ENCODE measurements around the gene CNTLN. TPM values are rescaled to one million over a fixed set of nuclear protein-coding genes. Genes with fewer than 3 reads are reported as not detected.

Gene CNTLN
- total RNA-seq, 1 experiment from 2014 or later: 5.1 TPM

DNA sequence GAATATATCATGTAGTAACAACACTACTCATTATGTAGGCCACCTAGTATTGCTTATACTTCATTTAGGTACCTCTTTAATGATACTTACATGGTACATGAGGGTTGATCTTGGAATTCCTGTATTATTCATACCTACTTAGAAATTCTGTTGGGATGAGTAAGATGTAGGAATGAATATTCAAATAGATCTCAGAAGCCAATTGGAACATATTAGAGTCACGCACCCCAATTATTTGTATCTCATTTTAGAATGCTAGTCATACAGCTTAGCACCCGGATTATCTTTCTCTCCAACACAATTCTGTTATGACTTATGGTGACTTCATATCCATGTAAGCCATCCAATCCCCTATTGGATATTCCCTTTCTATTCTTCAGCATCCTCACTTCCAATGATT is 337.3 kb downstream of the CNTLN start:
- H3K4me2 ChIP-seq (ENCODE audit: low read length): no peak overlapping the region
- no peak for TF ChIP-seq JUND (IDR thresholded peaks at IDR 0.05)
- TF ChIP-seq ZFX (IDR thresholded peaks at IDR 0.05): no peak
- TF ChIP-seq, protein P1, sequence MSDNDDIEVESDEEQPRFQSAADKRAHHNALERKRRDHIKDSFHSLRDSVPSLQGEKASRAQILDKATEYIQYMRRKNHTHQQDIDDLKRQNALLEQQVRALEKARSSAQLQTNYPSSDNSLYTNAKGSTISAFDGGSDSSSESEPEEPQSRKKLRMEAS (IDR thresholded peaks at IDR 0.05): no peak
- intact Hi-C loops (cut with micrococcal nuclease): no loop called here
- H3K36me3 ChIP-seq (ENCODE audit: control insufficient read depth in 1 of 2, insufficient read depth in 2 of 2, low read length in 2 of 2): no peaks in the 10 kb centered on the region
- H2AFZ ChIP-seq (ENCODE audit: low read depth, low read length, poor library complexity, severe bottlenecking): no peak overlapping the region
- ChIA-PET POLR2A (no interaction called here), CTCF (no interaction called here), RAD21 (ENCODE audit: low non-redundant PET in 1 of 2, low total read pairs in 2 of 2, uncharacterized antibody in 2 of 2, unreplicated experiment in 2 of 2) (no interaction called here)
- no TSS peak for BruUV-seq (replicated peaks)
- no peak for ATAC-seq
- no peak overlapping the region for H3K27ac ChIP-seq (ENCODE audit: low read depth, low read length)
- no peaks in the 10 kb centered on the region for H3K9me3 ChIP-seq (ENCODE audit: control insufficient read depth in 1 of 2, insufficient read depth in 1 of 2, low read depth in 1 of 2, low read length in 2 of 2)
- H3K4me3 ChIP-seq (replicated peaks in 1 of 2; ENCODE audit: low read depth in 1 of 2, low read length in 2 of 2): no peak overlapping the region
- no peak overlapping the region for H3K9ac ChIP-seq (ENCODE audit: low read length)
- no peaks in the 10 kb centered on the region for H4K20me1 ChIP-seq (ENCODE audit: insufficient read depth)
- H3K9me2 ChIP-seq (ENCODE audit: insufficient read depth): no peaks in the 10 kb centered on the region
- no peaks in the 10 kb centered on the region for H3K27me3 ChIP-seq (ENCODE audit: insufficient read depth, low read length)
- DNase-seq (ENCODE audit: low read depth, low spot score): no peak
- no peaks in the 10 kb centered on the region for H3K79me2 ChIP-seq (ENCODE audit: insufficient read depth, low read length)
- no peaks in the 10 kb centered on the region for H3K4me1 ChIP-seq (ENCODE audit: control insufficient read depth in 1 of 2, insufficient read depth in 2 of 2, low read length in 2 of 2)

DNA sequence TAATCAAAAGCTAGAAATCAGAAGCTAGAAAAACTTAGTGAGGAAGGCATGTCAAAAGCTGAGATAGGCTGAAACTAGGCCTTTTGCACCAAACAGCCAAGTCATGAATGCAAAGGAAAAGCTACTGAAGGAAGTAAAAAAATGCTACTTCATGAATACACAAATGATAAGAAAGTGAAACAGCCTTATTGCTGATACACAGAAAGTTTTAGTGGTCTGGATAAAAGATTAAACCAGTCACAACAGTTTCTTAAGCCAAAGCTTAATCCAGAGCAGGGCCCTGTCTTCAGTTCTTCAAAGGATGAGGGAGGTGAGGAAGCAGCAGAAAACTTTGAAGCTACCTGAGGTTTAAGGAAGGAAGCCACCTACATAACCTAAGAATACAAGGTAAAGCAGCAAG is 341.6 kb downstream of the CNTLN start:
- H3K9me3 ChIP-seq (ENCODE audit: control insufficient read depth in 1 of 2, insufficient read depth in 1 of 2, low read depth in 1 of 2, low read length in 2 of 2): no peaks in the 10 kb centered on the region; a peak in 1 of 4 replicates
- ATAC-seq (no peak), DNase-seq (ENCODE audit: low read depth, low spot score) (no peak)
- ChIA-PET RAD21 (ENCODE audit: low non-redundant PET in 1 of 2, low total read pairs in 2 of 2, uncharacterized antibody in 2 of 2, unreplicated experiment in 2 of 2) (interaction anchor here in 1 of 2 experiments (0.9 kb wide), 1 partner anchor 17 kb away, joined by 3 read pairs; no protein-coding TSS in a partner anchor), CTCF (no interaction called here), POLR2A (no interaction called here)
- H3K4me3 ChIP-seq (replicated peaks in 1 of 2; ENCODE audit: low read depth in 1 of 2, low read length in 2 of 2): no peak overlapping the region
- H3K9me2 ChIP-seq (ENCODE audit: insufficient read depth): no peaks in the 10 kb centered on the region
- H3K27ac ChIP-seq (ENCODE audit: low read depth, low read length): no peak overlapping the region
- intact Hi-C loops (cut with micrococcal nuclease): no loop called here
- no peaks in the 10 kb centered on the region for H4K20me1 ChIP-seq (ENCODE audit: insufficient read depth)
- BruUV-seq (replicated peaks): no TSS peak
- no peak overlapping the region for H2AFZ ChIP-seq (ENCODE audit: low read depth, low read length, poor library complexity, severe bottlenecking)
- no peak overlapping the region for H3K4me2 ChIP-seq (ENCODE audit: low read length)
- H3K27me3 ChIP-seq (ENCODE audit: insufficient read depth, low read length): no peaks in the 10 kb centered on the region
- no peaks in the 10 kb centered on the region for H3K79me2 ChIP-seq (ENCODE audit: insufficient read depth, low read length)
- H3K4me1 ChIP-seq (ENCODE audit: control insufficient read depth in 1 of 2, insufficient read depth in 2 of 2, low read length in 2 of 2): no peaks in the 10 kb centered on the region
- no peak for TF ChIP-seq POLR2AphosphoS5 (IDR thresholded peaks at IDR 0.05; ENCODE audit: low read depth, low read length)
- TF ChIP-seq EGR1 (IDR thresholded peaks at IDR 0.05; ENCODE audit: low read depth): no peak
- no peak for TF ChIP-seq TCF7L2 (IDR thresholded peaks at IDR 0.05; ENCODE audit: borderline replicate concordance, extremely low read depth, insufficient read depth, insufficient read length)
- no peak for TF ChIP-seq FOSL1 (IDR thresholded peaks at IDR 0.05; ENCODE audit: low read depth)
- TF ChIP-seq, protein P2, sequence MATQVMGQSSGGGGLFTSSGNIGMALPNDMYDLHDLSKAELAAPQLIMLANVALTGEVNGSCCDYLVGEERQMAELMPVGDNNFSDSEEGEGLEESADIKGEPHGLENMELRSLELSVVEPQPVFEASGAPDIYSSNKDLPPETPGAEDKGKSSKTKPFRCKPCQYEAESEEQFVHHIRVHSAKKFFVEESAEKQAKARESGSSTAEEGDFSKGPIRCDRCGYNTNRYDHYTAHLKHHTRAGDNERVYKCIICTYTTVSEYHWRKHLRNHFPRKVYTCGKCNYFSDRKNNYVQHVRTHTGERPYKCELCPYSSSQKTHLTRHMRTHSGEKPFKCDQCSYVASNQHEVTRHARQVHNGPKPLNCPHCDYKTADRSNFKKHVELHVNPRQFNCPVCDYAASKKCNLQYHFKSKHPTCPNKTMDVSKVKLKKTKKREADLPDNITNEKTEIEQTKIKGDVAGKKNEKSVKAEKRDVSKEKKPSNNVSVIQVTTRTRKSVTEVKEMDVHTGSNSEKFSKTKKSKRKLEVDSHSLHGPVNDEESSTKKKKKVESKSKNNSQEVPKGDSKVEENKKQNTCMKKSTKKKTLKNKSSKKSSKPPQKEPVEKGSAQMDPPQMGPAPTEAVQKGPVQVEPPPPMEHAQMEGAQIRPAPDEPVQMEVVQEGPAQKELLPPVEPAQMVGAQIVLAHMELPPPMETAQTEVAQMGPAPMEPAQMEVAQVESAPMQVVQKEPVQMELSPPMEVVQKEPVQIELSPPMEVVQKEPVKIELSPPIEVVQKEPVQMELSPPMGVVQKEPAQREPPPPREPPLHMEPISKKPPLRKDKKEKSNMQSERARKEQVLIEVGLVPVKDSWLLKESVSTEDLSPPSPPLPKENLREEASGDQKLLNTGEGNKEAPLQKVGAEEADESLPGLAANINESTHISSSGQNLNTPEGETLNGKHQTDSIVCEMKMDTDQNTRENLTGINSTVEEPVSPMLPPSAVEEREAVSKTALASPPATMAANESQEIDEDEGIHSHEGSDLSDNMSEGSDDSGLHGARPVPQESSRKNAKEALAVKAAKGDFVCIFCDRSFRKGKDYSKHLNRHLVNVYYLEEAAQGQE (IDR thresholded peaks at IDR 0.05; ENCODE audit: low read depth): no peak
- no peak for TF ChIP-seq EZH2phosphoT487 (IDR thresholded peaks at IDR 0.05; ENCODE audit: borderline replicate concordance)
- no peak for TF ChIP-seq JUND (IDR thresholded peaks at IDR 0.05)
- no peak for TF ChIP-seq YY1 (IDR thresholded peaks at IDR 0.05; ENCODE audit: extremely low read depth, insufficient replicate concordance, low read depth, low read length)
- TF ChIP-seq SIN3A (IDR thresholded peaks at IDR 0.05; ENCODE audit: low read depth): no peak
- no peak for TF ChIP-seq ZFX (IDR thresholded peaks at IDR 0.05)
- no peak overlapping the region for H3K9ac ChIP-seq (ENCODE audit: low read length)
- no peaks in the 10 kb centered on the region for H3K36me3 ChIP-seq (ENCODE audit: control insufficient read depth in 1 of 2, insufficient read depth in 2 of 2, low read length in 2 of 2)

Measured in HCT116 (cell line).